ENCODE data around the gene PEAR1.

The PEAR1 gene

GRCh38 chr1:156963621-156964020, 70.1 kb downstream of the PEAR1 start:
- Histone ChIP-seq H3K27me3 (ENCODE audit: control insufficient read depth, insufficient read depth, low read length) (no peaks in the 10 kb centered on the region), H3K36me3 (ENCODE audit: control insufficient read depth, insufficient read depth, low read length) (peaks cover 18% of the 10 kb centered on the region), H3K27ac (ENCODE audit: low read depth, low read length) (no peak overlapping the region), H3K4me1 (ENCODE audit: control insufficient read depth, insufficient read depth, low read length) (no peaks in the 10 kb centered on the region), H3K4me3 (ENCODE audit: low read length) (no peak overlapping the region), H3K9ac (ENCODE audit: low read length) (no peak overlapping the region)

- Histone ChIP-seq H3K4me3 (ENCODE audit: low read length) (no peak overlapping the region), H3K4me1 (ENCODE audit: control insufficient read depth, insufficient read depth, low read length) (no peaks in the 10 kb centered on the region), H3K27me3 (ENCODE audit: control insufficient read depth, insufficient read depth, low read length) (no peaks in the 10 kb centered on the region), H3K27ac (ENCODE audit: low read depth, low read length) (no peak overlapping the region), H3K9ac (ENCODE audit: low read length) (no peak overlapping the region), H3K36me3 (ENCODE audit: control insufficient read depth, insufficient read depth, low read length) (peaks cover 18% of the 10 kb centered on the region)
These were observed 70.9 kb downstream of the PEAR1 start for GRCh38 chr1:156964441-156964840.

Measured in rectal smooth muscle tissue (tissue), 1 donor.